ENCODE data around the gene NUPR1.
"Not testable (repeated sequence)": the region's sequence is repeated elsewhere in the genome, so short reads cannot be mapped to it uniquely, and the experiment has no call there.

NUPR1 gene

GRCh38 chr16:28527100-28527785 lies 11.5 kb downstream of the NUPR1 start:
- DNase-seq (ENCODE audit: low read depth in 3 of 3), result not testable (repeated sequence)

DNA sequence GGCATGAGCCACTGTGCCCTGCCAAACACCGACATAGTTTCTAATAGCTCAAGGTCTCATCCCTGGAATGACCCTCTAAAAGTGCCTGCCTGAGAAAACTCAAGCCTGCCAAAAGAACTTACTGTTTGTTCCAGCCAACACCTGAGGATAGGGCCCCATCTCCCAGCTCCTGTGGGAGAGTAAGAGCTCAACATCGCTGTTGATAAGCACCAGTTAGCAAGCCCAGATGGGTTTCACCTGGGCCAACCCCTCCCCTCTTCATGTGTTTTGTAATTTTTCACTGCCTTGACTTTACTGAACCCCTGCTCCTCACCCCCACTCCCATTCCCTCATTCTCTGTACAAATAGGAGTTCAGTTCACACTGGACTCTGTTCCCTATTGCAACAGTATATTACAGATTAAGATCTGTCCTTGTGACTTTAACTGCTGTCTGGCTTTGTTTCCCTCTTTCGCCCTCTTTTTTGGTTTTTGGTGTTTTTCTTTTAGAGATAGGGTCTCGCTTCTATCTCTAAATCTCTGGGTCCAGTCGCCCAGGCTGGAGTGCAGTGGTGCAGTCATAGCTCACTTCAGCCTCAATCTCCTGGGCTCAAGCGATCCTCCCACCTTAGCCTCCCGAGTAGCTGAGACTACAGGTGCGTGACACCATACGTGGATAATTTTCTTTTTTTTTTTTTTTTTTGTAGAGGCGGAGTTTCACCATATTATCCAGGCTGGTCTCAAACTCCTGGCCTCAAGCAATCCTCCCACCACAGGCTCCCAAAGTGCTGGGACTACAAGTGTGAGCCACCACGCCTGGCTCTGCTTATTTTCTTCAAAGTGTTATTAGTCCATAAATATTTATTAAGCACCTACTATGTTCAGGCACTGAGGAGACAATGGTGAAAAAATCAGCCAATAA lies 12.3 kb downstream of the NUPR1 start:
- DNase-seq (ENCODE audit: low read depth in 3 of 3), result no peak

GRCh38 chr16:28524681-28525171 lies 14.0 kb downstream of the NUPR1 start:
- no peak for DNase-seq (ENCODE audit: low read depth in 3 of 3)

GRCh38 chr16:28522792-28523191 lies 16.0 kb downstream of the NUPR1 start:
- no peak for DNase-seq (ENCODE audit: low read depth in 3 of 3)

- DNase-seq (ENCODE audit: low read depth in 3 of 3), result no peak
Observed at GRCh38 chr16:28521436-28521835, 17.3 kb downstream of the NUPR1 start.

DNA sequence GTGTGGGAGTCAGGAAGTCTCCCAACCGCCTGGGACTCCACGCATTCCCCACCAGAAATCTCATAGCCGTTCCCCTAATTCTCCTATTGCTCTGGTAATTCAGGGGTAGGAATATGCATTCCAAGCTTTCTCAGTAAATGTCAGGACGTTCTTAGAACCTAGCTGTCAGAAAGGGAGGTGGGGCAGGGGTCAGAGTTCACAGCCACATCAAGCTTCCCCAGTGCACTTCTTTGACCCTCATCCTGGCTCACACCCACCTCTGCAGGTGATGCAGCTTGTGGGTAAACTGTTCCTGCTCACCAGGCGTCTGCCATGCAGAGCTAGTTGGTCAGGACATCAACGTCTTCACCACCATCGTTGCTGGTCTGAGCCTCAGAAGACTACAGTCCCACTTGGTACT lies 18.1 kb downstream of the NUPR1 start:
- DNase-seq (ENCODE audit: low read depth in 3 of 3), result no peak

GRCh38 chr16:28514246-28514645 lies 24.5 kb downstream of the NUPR1 start:
- no peak for DNase-seq (ENCODE audit: low read depth in 3 of 3)

DNA sequence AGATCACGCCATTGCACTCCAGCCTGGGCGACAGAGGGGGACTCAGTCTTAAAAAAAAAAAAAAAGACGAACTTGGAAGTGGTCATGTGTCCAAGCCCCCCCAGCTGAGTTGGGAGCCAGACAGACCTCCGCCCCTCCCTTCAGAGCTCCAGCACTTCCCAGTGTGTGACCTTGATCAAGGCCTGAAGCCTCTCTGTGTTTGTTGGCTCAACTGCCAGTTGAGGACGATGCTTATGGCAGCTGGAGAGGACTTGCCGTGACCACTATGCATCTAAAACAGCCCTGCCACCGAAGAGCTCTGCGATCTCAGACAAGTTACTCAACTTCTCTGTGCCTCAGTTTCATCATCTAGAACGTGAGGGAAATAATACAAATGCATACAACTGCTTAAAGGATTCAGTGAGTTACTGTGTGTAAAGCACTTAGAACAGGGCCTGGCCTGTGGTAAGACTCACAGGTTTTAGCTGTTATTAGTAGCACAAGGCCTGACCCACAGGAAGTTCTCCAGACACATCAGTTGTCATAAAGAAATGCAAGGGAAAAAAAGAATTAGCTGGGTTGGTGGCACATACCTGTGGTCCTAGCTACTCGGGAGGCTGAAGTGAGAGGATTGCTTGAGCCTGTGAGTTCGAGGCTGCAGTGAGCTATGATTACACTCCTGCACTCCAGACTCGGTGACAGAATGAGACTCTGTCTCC lies 25.1 kb downstream of the NUPR1 start:
- DNase-seq (ENCODE audit: low read depth in 3 of 3), result no peak

- DNase-seq (ENCODE audit: low read depth in 3 of 3), result no peak
Observed at GRCh38 chr16:28511801-28512789, 26.7 kb downstream of the NUPR1 start.

DNA sequence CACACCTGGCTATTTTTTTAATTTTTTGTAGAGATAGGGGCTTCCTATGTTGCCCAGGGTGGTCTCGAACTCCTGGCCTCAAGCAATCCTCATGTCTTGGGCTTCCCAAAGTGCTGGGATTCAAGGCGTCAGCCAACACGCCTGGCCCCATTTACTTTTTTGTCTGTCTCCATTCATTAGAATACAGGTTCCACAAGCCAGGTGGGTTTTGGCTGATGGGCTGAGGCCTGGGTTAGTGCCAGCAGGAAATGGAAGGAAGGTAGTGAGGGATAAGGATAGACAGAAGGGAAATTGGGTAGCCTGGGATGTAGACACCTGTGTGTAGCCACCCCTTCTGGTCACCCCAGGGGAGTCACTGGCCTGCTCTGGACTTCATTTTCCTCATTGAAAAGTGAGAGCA lies 27.7 kb downstream of the NUPR1 start:
- no peak for DNase-seq (ENCODE audit: low read depth in 3 of 3)

GRCh38 chr16:28505489-28506137 lies 33.2 kb downstream of the NUPR1 start:
- no peak for DNase-seq (ENCODE audit: low read depth in 3 of 3)

GRCh38 chr16:28504707-28505404 lies 33.9 kb downstream of the NUPR1 start:
- no peak for DNase-seq (ENCODE audit: low read depth in 3 of 3)

DNA sequence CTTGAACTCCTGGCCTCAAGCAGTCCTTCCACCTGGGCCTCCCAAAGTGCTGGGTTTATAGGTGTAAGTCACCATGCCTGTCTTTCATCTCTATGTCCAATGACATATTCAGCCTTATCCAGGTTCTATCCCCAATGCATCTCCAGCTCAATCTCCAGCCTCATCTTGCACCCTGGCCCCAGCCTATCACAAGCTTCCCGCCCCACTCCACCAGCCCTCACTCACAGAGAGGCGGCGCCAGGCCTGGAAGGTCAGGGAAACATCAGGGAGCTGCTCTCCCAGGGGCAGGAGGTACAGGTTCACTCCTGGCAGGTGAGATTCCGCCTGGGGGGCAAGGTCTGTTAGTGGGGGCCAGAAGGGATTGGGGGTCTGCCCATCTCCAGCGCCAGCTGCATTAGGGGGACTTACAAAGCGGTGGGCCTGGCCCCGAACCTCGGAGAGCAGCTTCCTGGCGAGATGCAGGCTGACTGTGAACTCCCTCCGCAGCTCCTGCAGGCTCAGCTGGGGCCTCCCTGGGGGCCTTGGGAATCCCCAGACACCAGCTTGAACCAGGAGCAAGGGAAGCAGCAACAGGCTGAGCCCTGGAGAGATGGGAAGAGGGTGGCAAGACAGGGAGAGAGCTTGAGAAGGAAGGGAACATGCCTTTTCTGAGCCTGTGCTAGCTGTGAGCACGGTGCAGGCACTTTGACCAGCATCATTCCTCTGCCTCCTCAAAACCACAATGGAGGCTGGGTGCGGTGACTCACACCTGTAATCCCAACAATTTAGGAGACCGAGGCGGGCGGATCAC lies 35.1 kb downstream of the NUPR1 start:
- DNase-seq (ENCODE audit: low read depth in 3 of 3), result no peak

DNA sequence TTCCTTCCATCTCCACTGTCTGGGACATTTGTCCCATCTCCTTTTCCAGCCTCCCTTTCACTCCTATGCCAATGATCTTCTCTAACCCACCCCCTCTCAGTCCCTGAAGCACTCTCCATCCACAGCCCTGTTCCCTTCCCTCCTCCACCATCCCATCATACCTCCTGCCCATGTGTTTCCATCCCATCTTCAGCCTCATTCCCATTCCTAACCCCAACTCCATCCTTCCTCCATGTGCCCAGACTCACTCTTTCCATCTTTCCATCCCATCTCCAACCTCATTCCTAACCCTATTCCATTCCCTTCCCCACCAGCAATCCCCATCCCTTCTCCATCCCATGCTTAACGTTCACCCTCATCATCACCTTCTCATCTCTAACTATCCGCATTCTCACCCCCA lies 36.5 kb downstream of the NUPR1 start:
- no peak for DNase-seq (ENCODE audit: low read depth in 3 of 3)

DNA sequence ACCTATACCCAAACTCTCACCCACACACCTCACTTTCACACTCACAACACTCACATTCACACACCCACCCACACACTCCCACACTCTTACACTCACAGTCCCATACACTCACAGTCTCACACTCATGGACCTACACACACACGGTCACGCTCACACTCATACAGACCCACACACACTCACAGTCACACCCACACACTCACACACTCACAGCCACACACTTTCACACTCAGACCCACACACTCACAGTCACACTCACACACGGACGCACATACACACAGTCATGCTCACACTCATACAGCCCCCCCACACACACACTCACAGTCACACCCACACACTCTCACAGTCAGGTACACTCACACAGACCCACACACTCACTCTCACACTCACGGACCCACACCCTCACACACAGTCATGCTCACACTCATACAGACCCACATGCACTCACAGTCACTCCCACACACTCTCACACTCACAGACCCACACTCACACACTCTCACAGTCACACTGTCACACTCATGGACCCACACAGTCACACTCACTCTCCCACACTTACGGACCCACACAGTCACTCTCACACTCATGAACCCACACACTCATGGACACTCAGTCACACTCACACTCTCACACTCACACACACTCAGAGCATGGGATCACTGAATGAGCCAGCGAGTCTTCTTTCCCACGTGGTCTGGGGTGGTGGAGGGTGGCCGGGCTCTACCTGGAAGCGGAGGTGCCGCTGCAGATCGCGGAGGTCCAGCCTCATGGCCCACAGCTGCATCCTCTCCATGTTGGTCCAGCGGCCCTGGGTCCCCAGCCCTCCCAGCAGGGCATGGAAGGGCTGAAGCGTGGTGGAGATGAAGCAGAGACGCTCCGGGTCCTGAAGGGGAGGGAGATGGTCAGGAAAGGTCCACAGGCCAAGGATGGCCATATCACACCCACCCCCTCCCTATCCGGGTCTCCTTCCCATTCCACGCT lies 37.2 kb downstream of the NUPR1 start:
- DNase-seq (ENCODE audit: low read depth in 3 of 3), result no peak

GRCh38 chr16:28500476-28501180 lies 38.1 kb downstream of the NUPR1 start:
- not testable (repeated sequence) for DNase-seq (ENCODE audit: low read depth in 3 of 3)

- no peak for DNase-seq (ENCODE audit: low read depth in 3 of 3)
Observed at GRCh38 chr16:28499854-28500253, 38.9 kb downstream of the NUPR1 start.
